Stimulated activated naive CD4-positive, alpha-beta T cell treated with Interleukin-2 at 50 U/mL for 16 hours (primary cell): Measurements from ENCODE around the gene IGFN1.
"Not testable (repeated sequence)": the region's sequence is repeated elsewhere in the genome, so short reads cannot be mapped to it uniquely, and the experiment has no call there.

Experiments used
- DNase-seq: peaks from one replicate; lab custom pipeline; 2025; lab: John Stamatoyannopoulos, UW

IGFN1 gene

GRCh38 chr1:201217851-201218250 lies 27.2 kb downstream of the IGFN1 start:
- no peak for DNase-seq

GRCh38 chr1:201218409-201218808 lies 27.8 kb downstream of the IGFN1 start:
- DNase-seq, result no peak

GRCh38 chr1:201219481-201220387 lies 29.1 kb downstream of the IGFN1 start:
- DNase-seq, result no peak

GRCh38 chr1:201220388-201220715 lies 29.7 kb downstream of the IGFN1 start:
- no peak for DNase-seq

GRCh38 chr1:201221201-201221846 lies 30.7 kb downstream of the IGFN1 start:
- DNase-seq, result no peak

- DNase-seq, result no peak
Observed at GRCh38 chr1:201222125-201222524, 31.5 kb downstream of the IGFN1 start.

GRCh38 chr1:201223852-201224665 lies 33.4 kb downstream of the IGFN1 start:
- DNase-seq, result no peak

- no peak for DNase-seq
Observed at GRCh38 chr1:201224666-201225370, 34.2 kb downstream of the IGFN1 start.

- no peak for DNase-seq
Observed at GRCh38 chr1:201226178-201226514, 35.5 kb downstream of the IGFN1 start.

GRCh38 chr1:201226859-201227488 lies 36.4 kb downstream of the IGFN1 start:
- DNase-seq, result no peak

- no peak for DNase-seq
Observed at GRCh38 chr1:201228011-201228983, 37.7 kb downstream of the IGFN1 start.

GRCh38 chr1:201229095-201229494 lies 38.5 kb downstream of the IGFN1 start:
- no peak for DNase-seq

- no peak for DNase-seq
Observed at GRCh38 chr1:201229771-201230635, 39.4 kb downstream of the IGFN1 start.

- no peak for DNase-seq
Observed at GRCh38 chr1:201230676-201231075, 40.1 kb downstream of the IGFN1 start.

GRCh38 chr1:201239646-201240045 lies 49.0 kb downstream of the IGFN1 start:
- not testable (repeated sequence) for DNase-seq

GRCh38 chr1:201240171-201240570 lies 49.5 kb downstream of the IGFN1 start:
- DNase-seq, result no peak

GRCh38 chr1:201241736-201242135 lies 51.1 kb downstream of the IGFN1 start:
- DNase-seq, result no peak

GRCh38 chr1:201245082-201245481 lies 54.5 kb downstream of the IGFN1 start:
- no peak for DNase-seq
